CD4-positive, alpha-beta T cell treated with Interleukin-12 subunit alpha and Interleukin-12 subunit beta, for 1 hour (primary cell): ENCODE measurements around the gene KATNBL1.
A peak's percentile ranks its signal among the peaks of the same experiment; 100 is the strongest.

Experiments used
- DNase-seq: peaks from one replicate; pipeline ENCODE4 v3.0.0-alpha.2; 2020

KATNBL1 gene, protein sequence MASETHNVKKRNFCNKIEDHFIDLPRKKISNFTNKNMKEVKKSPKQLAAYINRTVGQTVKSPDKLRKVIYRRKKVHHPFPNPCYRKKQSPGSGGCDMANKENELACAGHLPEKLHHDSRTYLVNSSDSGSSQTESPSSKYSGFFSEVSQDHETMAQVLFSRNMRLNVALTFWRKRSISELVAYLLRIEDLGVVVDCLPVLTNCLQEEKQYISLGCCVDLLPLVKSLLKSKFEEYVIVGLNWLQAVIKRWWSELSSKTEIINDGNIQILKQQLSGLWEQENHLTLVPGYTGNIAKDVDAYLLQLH

DNA sequence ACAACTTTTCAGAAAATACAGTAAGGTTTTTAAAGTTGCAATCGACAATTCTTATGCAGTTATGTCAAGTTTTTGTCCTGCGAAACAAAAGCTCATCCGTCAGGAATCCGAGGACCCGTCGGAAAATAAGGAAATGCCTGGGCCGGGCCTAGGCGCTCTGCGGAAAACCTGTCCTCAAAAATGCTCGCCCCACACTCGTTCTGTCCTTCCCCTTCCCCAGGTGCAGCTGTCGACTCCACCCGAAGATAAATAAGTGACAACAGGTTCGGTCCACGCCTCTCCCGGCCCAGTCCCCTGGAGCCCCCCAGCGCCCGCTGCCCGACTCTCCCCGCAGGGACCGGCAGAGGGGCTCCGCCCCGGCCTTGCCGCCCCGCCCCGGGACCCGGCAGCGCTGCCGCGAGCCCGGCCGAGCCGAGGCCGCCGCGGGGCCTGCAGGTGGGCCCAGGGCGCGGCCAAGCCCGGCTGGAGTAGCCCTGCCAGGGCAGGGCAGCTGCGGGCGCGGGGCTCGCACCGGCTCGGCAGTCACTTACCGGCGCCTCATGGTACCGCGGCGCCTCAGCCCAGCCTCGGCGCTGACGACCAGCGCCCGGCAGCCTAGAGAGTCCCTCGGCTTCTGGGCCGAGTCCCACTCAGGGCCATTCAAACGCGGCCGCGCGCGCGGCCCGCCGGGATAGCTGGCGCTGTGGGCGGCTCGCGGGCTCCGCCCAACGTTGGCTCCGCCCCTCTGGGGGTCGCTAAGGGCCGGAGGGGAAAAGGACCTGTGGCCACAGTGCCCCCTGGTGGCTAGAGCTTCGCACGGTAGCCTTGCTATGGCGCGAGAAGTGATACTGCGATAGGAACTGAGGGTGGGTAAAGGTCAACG lies at the start of gene KATNBL1:
TSS of gene KATNBL1 (minus strand) at position 676 of the 862 bp plus-strand sequence. CDS start 46,420 bp downstream, outside the sequence.
- peak; percentile 96 for DNase-seq

DNA sequence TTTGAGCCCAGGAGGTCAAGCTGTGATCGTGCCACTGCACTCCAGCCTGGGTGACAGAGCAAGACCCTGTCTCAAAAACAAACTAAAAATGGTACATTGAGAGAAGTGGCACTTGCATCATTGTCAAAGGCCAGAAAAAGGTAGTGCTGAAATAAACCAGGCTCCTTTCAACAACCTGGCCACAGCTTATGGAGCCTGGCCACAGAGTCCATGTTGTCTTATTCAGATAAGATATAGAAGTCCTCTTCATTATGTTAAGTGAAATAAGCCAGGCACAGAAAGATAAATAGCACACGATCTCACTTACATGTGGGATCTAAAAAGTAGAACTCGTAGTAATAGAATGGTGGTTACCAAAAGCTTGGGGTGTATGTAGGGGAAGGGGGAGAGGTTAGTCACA lies 49.7 kb upstream of the KATNBL1 start:
- DNase-seq: no peak

DNA sequence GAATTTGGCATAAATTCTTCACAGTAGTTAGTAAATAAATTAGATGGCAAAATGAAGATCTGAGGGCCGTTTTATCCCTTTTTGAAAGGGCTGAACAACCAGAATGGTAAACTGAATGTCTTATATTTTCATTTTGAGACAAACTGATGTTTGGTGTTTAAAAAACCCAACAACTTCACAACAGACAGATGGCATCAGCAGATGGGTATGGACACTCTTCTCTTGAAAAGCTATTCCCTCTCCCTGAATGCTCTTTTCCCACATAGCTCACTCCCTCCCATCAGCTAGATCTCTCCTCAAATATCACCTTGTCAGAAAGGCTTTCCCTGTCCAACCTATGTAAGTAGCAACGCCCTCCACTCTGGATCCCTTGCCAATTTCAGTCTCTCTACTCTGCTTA lies 48.3 kb upstream of the KATNBL1 start:
- no peak for DNase-seq

DNA sequence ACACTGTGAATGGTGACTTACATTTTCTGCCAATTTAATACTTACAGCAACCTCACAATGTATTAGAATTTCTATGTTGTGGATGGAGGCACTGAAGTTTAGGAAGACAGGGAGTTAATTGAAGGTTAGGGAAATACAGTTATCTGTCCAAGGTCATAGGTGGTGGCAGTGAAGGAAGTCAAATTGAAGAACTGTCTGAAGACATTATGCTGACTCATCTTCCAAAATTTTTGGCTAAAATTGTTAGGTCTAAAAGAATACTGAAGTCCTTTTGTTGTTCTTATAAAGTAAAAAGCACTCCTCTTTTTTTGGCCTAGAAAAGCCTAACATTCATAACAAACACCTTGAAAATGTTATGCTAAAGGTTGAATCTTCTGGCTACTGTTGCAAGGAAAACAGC lies 42.6 kb upstream of the KATNBL1 start:
- no peak for DNase-seq

DNA sequence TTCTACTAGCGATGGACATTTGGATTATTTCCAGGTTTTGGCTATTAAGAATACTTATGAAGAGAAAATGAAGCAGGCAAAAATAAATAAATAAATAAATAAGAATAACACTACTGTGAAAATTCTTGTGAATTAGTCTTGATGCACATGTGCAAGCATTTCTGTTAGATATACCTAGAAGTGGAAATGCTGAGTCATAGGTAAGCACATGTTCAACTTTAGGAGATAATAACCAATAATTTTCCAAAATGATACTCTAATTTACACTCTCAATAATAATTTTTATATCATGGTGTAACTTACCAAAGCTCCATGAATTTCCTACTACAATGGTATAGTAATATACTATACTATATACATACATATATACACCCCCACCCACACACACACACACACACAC lies 38.3 kb upstream of the KATNBL1 start:
- DNase-seq: no peak

DNA sequence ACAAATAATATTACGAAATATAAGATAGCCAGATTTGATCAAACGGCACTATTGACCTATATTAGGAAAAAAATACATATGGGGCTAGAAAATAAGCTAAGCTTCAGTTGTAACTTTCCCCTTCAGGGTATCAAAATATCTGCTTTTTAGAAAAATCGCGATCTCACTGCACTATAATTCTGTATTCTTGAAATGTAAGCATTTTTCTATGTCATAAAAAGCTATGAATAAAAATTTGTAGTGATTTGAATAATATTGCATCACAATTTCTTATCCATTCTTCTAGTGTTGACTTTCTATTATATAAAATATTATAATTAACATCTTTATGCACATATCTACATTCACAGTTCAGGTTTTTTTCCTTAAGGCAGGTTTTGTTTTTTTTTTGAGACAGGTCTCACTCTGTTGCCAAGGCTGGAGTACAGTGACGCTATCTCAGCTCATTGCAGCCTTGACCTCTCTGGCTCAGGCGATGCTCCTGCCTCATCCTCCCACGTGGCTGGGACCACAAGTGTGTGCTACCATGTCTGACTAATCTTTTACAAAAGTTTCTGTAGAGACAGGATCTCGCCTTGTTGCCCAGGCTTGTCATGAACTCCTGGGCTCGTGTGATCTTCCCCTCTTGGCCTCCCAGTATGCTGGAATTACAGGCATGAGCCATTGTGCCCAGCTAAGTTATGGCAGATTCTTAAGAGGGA lies 36.5 kb upstream of the KATNBL1 start:
- DNase-seq: no peak

DNA sequence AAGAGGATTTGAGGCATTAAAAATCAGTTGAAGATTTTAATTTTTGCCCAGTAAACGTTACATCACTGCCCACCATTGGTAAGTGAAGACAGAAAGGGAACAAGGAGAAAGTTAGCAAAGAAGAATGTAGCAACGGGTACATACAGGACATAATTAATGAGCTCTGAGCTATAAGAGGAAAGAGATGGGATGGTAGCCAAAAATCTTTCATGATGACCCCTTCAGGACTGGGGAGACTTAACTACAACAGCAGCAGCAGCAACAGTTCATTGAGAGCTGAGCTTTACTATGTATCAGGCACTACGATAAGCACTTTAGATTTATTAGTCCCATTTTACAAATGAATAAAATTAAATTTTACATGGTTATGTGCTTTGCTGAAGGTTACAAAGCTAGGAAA lies 33.3 kb upstream of the KATNBL1 start:
- DNase-seq: no peak

DNA sequence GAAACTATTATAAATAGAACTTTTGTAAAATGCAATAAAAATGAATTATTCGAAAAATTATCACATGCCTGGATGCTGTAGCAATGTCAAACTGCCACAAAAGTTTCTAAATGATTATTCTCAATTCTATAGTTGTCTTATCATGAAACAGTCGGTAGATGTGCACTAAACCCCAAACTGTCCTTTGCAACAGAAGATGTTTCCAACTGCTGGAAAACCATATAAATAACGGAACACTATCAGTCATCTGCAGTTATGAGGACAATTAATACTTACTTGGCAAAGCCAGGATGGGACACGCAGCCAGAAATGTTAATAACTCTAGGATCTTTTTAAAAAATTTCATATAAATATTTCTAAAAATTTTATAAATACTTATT lies 32.4 kb upstream of the KATNBL1 start:
- DNase-seq: no peak

DNA sequence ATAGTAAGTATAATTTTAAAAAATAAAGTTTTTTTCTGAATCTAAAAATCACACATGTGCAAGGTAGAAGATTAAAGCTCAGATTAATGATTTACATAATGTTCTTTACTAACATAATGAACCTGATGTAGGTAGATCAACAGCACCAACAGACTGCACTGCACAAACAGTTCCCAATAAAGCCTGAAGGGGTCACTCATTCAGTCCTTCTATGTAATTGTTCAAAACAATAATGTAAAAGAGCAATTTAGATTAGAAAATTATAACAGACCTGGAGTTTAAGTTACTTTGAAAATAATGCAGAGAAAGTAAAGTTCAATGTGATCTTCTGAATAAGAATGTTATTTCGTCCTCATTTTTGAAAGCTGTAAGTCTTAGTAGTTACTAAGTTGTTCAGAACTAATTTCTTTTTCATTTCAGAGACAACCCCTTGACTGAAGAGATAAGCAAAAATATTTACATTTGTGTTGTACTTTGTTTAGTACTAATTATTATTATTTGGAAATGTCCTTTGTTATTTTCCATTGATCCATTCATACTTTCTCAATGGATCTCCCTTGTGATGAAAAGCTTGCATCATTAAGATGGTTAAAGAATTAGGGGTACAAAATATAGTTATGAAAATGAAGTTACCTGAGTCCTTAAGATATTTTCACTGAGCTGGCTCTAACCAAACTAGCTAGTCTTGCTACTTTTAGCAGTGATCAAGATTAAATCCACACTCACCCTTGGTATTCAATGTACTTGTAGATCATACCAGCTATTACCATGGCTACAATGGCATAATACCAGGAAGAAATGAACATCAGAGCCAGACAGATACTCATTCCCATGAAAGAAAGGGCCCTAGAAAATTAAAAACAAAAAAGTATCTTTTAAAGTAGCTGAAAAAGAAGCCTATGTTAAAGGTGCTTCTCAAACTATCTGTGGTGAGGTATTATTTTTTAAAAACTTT lies 31.8 kb upstream of the KATNBL1 start:
- peak; percentile 72 for DNase-seq

DNA sequence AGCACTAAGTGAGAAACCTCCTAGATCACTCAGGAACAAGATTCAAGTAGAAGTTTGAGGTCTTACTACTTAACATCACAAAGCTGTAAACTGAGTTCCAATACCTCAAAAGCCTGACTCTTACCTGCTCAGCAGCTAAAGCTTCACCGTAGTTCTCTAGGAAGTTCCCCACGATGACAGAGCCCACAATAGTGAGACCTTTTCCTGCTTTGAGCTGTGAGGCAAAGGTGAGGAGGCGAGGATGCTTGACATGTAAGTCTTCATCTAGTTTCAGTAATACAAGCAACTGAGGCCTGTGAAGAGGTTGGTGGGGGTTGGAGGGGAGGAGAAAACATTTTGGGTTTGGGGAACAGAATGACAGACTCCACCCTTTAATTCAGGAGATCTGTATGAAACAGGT lies 30.6 kb upstream of the KATNBL1 start:
- no peak for DNase-seq

DNA sequence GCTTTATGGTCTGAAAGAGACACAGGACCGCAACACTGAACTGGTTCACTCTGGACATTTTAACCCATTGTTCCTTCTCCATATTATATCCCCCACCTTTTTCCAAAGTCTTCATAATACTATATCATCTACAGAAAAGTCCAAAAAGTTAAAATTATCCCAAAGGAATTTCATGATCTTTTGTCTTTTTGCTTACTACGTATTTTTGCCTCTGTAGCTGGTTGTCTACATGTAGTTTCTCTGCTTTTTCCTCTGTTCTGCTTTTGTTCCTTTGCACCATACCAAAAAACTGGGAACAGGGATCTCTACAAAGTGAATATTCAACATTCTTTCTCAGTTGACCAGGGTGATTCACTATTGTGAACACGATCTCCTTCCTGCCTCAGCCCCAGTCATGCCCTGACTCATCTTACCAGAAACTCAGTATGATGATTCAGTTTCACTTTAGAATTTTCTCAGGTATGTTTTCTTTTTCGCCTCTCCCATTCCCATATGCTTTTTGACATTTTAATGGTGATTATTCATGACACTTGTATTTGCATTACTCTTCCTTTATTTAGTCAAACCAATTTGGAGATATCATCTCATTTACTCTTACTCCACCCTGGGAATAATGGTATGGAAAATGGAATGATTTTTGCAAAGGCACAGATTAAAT lies 29.4 kb upstream of the KATNBL1 start:
- no peak for DNase-seq

DNA sequence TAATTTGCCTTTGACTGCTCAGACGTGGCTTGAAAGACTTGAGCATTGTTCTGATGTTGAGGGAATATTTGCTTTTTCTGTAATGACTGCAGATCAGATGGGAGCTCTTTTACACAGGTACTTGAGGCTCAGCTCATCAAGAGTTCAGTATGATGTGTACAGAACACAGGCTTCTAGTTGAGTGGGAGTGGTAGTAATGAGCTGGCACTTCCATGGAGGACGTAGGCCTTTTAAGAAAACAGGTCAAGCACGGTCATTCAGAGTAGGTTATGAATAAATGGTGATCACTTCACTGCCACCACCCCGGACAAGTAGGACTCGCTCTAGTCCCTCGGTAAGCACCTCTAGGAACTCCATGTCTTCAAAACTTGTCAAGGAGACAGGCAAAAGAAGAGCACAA lies 23.7 kb upstream of the KATNBL1 start:
- DNase-seq: no peak

DNA sequence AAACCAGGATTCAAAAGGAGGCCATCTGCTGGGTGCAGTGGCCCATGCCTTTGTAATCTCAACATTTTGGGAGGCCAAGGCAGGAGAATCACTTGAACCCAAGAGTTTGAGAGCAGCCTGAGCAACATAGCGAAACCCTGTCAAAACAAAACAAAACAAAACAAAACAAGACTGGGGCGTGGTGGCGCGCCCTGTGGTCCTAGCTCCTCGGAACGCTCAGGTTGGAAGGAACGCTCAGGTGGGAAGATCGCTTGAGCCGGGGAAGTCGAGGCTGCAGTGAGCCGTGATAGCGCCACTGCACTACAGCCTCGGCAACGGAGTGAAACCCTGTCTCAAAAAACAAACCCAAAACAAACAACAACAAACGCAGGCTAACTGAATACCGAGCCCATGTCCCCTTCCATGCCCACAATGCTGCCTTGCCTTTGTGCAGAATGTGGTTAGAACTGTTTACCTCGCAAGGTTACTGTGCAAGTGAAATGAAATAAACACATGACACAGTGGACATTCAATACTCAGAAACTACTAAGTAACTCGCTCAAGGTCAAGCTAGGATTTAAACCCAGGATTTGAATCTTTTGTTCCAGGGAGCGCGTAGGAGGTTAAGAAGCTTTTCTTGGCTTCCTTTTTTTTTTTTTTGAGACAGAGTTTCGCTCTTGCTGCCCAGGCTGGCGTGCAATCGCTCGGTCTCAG lies 14.2 kb upstream of the KATNBL1 start:
- no peak for DNase-seq

DNA sequence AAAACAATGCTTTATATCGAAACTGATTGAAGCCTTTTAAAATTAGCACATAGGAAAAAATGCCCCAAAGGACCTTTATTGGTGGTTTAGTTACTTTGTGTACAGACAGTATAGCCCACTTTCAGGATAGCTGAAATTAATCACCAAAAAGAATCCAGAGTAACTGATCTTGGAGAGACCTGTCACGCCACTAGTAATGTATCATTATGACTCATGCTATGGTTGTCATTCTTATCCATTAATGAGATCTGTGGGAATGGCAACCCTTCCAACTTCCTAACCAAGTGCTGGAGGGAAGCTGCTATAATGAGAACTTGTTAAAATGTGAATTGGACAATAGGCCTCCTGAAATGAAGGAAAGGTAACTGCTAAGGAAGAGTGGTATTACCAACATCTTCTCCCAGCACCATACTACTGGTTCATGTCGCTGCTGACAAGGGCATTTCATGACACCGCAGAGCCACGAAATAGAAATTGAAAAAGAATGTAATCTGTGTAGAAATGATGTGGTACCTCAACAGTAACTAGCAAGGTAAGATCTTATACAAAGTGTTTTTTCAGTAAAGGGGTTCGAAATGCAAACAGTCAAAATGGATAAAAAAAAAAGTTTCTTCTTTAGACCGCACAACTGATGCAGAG lies 7.8 kb upstream of the KATNBL1 start:
- DNase-seq: no peak

DNA sequence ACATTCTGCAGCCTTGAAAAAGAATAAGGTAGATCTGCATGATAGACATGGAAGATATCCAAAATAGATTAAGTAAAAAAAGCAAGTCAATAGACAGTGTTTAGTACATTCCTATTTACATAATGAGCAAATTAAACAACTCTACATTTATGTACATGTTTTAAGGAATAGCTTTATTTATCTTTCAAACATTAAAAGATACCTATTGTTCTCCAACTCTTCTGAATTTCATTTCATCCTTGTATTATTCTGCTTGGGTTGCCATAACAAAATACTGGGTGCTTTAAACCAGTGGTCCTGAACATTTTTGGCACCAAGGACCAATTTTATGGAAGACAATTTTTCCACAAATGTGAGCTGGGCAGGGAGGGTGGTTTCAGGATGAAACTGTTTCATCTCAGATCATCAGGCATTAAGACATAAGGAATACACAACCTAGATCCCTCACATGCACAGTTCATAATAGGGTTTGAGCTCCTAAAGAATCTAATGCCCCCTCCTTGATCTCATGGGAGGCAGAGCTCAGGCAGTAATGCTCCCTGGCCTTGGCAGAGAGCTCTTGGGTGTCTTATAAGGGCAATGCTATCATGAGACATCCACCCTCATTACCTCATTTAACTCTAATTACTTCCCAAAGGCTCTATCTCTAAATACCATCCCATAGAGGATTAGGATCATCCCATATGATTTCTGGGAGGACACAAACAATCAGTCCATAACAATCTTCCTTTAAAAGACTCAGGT lies 6.8 kb upstream of the KATNBL1 start:
- DNase-seq: no peak

DNA sequence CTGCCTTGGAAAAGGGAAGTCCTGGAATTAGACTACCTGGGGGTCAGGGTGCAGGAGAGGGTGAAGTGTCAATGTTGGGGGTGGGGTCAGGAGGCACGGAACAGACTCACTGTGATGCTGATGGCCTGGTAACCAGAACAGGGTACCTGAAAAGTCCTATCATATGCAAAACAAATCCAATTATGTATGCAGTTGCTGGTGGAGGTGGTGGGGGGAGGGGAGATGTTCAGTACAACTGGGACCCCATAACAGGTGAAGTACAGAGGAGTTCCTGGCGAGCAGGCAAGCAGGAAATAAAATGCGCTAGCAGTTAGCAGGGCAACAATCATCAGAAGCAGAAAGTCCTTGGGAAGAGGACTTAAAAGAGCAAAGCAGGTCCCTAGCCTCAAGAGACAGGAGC lies 4.2 kb upstream of the KATNBL1 start:
- DNase-seq: no peak

DNA sequence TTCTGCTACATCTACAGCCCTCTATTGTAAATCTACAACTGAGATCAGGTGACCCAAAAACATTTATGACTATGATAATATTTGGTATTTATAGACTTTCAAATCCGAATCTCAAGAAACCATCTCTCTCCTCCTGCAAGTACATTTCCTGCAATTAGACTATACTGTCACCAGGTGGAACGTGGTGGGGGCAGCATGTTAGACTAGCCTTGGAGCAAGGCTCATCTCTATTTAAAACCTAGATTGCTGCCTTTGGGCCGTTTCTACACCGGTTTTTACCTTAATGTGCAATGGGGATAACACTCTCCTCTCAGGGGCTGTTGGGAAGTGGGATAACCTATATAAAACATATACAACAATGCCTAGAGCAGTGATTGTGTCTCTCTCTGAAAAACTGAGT lies 3.8 kb upstream of the KATNBL1 start:
- no peak for DNase-seq

DNA sequence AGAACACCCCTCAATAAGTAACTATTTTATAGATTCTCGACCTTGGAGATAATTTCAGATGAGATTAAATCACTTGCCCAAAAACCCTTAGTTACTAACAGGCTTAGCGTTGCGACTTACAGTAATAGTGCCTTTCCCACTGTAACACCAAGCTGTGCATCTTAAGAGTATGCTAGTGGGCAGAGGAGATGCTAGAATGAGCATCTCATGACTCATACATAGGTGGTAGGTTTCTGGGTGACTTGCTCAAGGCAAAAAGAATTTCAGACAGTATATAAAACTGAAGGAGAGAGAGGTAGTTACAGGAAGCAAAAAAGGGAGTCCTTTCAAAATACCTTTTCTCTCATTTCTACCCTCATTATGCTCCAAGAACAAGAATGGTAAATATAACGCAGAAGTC lies 3.9 kb downstream of the KATNBL1 start:
- DNase-seq: no peak

DNA sequence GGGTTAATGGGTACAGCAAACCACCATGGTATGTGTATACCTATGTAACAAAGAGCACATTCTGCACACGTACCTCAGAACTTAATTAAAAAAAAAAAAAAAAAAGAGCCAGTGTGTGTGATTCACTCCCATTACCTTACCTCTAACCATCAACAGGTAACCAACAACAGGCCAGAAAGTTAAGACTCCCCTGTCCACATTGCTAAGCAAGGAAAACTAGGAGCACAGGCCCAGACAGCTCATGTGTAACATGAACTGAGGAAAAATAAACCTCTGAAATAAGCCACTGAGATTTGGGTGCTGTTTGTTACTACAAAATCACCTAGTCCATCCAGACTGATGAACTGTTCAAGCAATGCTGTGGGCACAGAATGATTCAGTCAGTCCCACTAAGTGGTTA lies 6.0 kb downstream of the KATNBL1 start:
- no peak for DNase-seq

DNA sequence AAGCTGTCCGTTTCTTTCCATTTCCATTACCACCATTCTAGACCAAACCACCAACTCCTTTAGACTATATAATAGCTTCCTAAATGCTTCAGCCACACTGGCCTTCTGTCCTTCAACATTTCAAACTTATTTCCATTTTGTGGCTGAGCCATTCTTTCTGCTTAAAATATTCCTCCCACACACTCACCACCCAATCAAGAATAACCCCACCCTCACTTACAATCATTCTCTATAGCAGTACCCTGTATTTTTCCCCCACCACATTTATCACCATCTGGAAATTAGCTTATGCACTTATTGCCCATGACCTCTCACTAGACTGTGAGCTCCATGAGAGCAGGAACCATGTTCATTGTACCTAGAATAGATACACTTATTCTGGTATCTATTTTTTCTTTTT lies 6.6 kb downstream of the KATNBL1 start:
- DNase-seq: no peak
